ENCODE results near the gene RHOH.
A peak's percentile ranks its signal among the peaks of the same experiment; 100 is the strongest.

The RHOH gene

DNA sequence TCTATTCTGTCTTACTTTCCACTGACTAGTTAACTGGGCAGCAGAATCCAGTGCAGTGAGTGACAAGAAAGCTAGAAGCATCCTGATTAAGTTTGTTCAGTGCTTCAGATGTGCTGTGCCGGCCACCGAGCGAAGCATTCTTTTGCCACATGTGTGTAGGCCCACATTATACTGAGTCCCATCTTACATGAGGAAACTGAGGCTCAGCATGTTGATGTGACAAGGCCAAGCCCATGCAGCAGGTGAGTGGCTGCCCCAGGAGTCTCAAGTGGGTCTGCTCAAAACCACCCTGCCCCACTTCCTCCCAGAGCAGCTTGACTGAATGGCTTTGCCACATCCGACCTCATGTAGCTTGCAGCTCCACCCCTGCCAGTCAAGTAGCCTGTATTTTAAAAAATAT, 50.5 kb downstream of the RHOH start:
- TF ChIP-seq, protein P1, sequence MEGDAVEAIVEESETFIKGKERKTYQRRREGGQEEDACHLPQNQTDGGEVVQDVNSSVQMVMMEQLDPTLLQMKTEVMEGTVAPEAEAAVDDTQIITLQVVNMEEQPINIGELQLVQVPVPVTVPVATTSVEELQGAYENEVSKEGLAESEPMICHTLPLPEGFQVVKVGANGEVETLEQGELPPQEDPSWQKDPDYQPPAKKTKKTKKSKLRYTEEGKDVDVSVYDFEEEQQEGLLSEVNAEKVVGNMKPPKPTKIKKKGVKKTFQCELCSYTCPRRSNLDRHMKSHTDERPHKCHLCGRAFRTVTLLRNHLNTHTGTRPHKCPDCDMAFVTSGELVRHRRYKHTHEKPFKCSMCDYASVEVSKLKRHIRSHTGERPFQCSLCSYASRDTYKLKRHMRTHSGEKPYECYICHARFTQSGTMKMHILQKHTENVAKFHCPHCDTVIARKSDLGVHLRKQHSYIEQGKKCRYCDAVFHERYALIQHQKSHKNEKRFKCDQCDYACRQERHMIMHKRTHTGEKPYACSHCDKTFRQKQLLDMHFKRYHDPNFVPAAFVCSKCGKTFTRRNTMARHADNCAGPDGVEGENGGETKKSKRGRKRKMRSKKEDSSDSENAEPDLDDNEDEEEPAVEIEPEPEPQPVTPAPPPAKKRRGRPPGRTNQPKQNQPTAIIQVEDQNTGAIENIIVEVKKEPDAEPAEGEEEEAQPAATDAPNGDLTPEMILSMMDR (IDR thresholded peaks at IDR 0.05; ENCODE audit: low read length, missing control alignments): no peak
- no peak overlapping the region for H3K4me3 ChIP-seq (replicated peaks; ENCODE audit: low read depth, low read length)
- no peak for DNase-seq (ENCODE audit: low read depth)

DNA sequence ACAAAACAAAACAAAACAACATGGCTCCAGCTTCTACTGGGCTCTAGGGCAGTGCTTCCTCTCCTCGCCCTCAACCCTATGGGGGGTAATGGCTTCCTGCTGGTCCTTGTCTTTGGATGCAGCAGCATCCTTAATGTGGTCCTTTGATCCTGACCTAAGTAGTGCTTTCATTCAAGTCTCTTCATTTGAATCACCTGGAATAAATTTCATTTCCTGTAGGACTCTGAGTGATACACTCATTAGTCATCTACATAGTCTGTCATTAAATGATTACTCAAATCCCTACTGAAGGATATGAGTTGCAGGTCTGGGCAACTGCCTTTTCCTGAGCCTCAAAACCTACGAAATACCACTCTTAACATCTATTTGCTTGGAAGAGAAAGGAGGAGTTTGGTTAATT, 54.5 kb downstream of the RHOH start:
- DNase-seq (ENCODE audit: low read depth): no peak
- no peak overlapping the region for H3K4me3 ChIP-seq (replicated peaks; ENCODE audit: low read depth, low read length)
- TF ChIP-seq, protein P1 (IDR thresholded peaks at IDR 0.05; ENCODE audit: low read length, missing control alignments): no peak

DNA sequence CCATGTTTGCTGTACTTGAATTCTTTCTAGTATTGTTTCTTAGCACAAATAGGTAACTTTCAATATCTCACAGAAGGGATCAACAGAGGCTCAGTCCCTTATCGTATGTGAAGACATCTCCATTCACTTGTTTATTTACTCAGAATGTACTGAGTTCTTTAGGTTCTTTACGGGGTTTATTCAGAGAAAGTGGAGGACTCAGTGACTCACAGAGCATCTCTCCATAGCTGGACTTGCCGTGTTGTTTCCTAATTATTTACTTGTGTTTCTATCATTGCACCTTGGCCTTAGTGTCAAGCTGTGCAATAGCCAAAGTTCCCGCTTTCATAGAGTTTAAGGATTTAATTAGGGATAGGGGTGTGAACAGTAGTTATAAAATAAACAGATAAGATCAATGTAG, 57.1 kb downstream of the RHOH start:
- DNase-seq (ENCODE audit: low read depth): no peak
- TF ChIP-seq, protein P1 (IDR thresholded peaks at IDR 0.05; ENCODE audit: low read length, missing control alignments): no peak
- no peak overlapping the region for H3K4me3 ChIP-seq (replicated peaks; ENCODE audit: low read depth, low read length)

DNA sequence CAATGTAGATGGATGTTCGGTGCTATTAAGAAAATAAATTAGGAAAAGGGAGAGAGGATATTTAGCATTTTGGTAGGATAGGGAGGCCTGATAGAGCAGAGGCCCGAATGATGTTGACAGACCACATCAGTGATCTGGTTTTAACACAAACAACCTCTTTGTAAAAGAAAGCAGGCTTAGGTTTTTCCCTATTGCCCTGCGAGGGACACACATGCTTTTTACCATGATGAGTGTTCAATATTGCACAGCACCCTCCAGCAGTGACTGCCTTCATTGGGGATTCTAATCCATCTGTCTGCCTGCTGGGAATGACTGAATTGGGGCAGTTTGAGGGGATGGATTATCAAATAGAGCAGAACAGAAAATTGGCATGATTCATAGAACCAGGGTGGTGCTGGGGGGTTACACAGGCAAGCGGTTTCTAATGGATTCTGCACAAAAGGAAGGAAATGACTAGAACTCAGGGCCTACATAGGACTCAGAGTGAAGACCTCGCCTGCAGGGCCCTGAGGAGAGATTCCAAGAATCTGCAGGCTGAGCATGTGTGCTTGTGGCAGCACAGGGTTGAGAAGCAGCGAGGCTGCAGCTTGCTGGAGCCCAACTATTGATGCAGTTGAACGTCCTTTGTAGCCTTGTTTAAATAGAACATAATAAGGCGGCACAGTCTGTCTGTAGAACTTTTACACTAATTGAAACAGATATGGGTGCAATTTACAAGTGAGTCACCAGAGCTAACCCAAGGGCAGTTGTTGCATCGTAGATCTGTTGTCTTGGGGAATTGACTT, 58.0 kb downstream of the RHOH start:
- H3K4me3 ChIP-seq (replicated peaks; ENCODE audit: low read depth, low read length): no peak overlapping the region
- DNase-seq (ENCODE audit: low read depth): peak; percentile 42
- TF ChIP-seq, protein P1 (IDR thresholded peaks at IDR 0.05; ENCODE audit: low read length, missing control alignments): no peak

DNA sequence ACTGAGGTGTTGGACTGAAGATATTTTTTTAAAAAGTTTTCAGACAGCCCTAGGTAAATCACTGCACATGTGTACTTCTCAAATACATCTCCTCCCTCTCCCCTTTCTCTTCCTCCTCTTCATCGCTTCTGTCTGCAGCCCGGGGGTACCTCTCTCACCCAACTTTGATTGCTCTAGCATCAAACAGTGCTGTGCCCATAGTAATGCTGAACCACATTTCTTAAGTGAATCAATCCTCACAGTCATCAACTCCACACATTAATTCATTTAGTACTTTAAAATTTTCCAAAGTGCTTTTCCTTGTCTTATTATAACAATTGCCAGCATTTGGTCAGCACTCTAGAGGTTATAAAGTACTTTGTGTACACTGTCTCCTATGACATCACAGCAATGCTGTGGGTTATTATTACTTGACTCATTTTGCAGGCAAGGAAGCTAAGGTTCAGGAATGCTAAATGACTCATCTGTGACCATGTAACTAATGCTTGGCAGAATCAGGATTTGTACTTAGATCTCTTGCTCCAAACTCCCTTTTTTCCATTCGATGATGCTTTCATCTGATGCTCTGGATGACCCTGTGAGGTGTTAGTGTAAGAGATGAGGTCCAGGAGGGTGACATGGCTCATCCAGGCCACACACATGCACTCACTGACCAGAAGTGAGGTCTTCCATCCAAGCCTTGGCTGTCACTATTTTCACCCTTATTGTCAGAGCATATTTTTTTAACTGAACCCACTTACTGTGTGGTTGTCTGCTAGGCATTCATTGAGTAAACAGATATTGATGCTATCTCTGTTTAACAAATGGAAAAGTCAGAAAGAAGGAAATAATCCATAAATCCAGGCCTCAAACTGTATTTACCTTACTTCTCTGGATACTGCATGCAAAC, 58.8 kb downstream of the RHOH start:
- TF ChIP-seq, protein P1 (IDR thresholded peaks at IDR 0.05; ENCODE audit: low read length, missing control alignments): no peak
- no peak overlapping the region for H3K4me3 ChIP-seq (replicated peaks; ENCODE audit: low read depth, low read length)
- DNase-seq (ENCODE audit: low read depth): peak; percentile 96

DNA sequence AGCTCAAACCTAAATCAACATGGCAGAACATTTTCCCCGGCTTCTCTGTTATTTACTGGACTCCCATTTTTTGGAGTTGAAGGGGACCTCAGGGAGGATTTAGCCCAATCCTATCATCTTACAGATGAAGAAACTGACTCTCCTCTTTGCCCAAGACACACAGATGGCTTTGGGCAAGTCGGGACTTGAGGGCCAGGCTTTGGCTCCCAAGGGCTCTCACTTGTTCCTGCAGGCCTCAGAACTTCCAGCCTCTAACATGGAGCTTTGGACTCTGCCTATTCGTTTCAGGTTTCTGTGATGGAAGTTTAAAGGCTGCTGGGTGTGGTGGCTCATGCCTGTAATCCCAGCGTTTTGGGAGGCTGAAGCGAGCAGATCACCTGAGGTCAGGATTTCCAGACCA, 59.5 kb downstream of the RHOH start:
- no peak for DNase-seq (ENCODE audit: low read depth)
- TF ChIP-seq, protein P1 (IDR thresholded peaks at IDR 0.05; ENCODE audit: low read length, missing control alignments): no peak
- H3K4me3 ChIP-seq (replicated peaks; ENCODE audit: low read depth, low read length): no peak overlapping the region
